GM18858 (cell line): ENCODE measurements around the gene GDPD4.

Experiments
- ATAC-seq: cut with Tn5 transposase; IDR thresholded peaks from one replicate; pipeline ENCODE4 v1.9.1; 2021; ENCODE audit not compliant: unreplicated experiment

The GDPD4 gene

GRCh38 chr11:77249427-77249826, 52.1 kb downstream of the GDPD4 start:
- ATAC-seq: no peak

DNA sequence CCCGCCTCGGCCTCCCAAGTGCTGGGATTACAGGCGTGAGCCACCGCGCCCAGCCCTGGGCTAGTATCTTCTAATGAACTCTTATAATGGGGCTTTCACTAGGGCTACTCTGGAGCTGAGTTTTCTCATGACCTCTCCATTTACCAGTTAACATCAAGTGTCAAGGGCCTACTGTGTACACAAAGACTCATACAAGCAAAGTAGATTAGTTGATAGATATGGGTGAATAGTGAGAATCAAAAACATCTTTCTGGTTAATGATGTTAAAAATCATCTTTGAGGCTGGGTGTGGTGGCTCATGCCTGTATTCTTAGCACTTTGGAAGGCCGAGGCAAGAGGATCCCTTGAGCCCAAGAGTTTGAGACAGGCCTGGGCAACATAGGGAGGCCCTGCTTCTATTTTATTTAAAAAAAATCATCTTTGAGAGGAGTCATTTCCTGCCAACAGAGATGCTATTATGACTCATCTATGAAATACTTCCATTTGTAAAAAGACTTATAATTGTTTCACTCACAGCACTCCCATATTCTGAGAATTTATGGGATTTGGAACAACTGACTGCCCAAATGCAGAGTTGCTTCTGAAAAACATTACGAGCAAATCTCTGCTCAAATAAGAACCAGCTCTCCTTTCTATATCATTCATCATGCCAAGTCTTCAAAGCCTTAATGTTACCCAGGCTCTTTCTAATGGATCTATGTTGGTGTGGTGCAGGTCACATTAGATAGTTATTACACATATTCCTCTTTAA, 57.0 kb downstream of the GDPD4 start:
- no peak for ATAC-seq

- ATAC-seq: no peak
Measured at GRCh38 chr11:77236901-77237300, 64.6 kb downstream of the GDPD4 start.

DNA sequence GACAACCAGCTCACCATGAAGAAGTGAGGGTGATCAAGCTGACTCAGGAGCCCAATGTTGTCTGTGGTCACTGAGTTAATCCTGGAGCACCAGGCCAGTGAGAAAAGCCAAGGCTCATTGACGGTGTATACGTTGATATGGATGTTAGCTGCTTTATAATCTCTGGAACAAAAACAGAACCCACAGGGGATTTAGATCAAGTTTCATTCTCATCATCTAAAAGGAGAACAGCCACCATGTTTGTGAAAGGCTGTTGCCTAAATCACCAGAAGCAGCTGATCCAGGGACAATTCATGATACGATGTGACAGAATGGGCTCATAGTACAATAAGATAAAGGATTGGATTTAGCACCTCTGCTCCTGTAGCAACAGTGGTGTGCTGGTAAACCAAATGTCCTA, 68.5 kb downstream of the GDPD4 start:
- no peak for ATAC-seq

GRCh38 chr11:77232242-77232641, 69.2 kb downstream of the GDPD4 start:
- ATAC-seq: no peak

GRCh38 chr11:77231800-77232199, 69.7 kb downstream of the GDPD4 start:
- ATAC-seq: no peak

GRCh38 chr11:77230878-77231605, 70.4 kb downstream of the GDPD4 start:
- ATAC-seq: no peak

DNA sequence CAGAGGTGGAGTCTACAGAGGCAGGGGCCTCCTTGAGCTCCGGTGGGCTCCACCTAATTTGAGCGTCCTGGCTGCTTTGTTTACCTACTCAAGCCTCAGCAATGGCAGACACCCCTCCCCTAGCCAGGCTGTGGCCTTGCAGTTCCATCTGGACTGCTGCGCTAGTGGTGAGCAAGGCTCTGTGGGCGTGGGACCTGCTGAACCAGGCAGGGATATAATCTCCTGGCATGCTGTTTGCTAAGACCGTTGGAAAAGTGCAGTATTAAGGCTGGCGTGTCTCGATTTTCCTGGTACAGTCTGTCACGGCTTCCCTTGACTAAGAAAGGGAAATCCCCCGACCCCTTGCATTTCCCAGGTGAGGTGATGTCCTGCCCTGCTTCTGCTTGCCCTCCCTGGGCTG, 77.7 kb downstream of the GDPD4 start:
- ATAC-seq: no peak

DNA sequence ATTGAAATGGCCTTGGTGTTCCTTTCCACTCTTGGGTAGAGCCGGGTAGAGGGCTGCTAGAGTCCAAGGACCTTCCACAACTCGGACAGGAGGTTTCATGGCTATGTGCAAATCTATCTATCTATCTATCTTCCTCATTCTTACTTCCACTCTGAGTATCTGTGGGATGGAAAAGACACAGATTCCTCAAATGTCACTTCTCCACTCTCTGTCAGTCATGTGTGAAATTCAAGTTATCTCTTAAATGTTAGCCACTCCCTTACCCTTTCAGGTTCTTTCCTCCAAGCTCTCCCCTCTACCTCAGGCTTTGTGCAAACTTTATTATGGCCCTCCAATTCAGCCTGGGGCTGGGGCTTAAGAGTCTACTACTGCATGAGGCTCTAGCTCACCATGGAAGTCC, 84.3 kb downstream of the GDPD4 start:
- no peak for ATAC-seq

GRCh38 chr11:77215106-77215505, 86.4 kb downstream of the GDPD4 start:
- ATAC-seq: no peak

GRCh38 chr11:77214557-77214956, 86.9 kb downstream of the GDPD4 start:
- ATAC-seq: no peak

GRCh38 chr11:77213589-77214428, 87.7 kb downstream of the GDPD4 start:
- ATAC-seq: no peak

DNA sequence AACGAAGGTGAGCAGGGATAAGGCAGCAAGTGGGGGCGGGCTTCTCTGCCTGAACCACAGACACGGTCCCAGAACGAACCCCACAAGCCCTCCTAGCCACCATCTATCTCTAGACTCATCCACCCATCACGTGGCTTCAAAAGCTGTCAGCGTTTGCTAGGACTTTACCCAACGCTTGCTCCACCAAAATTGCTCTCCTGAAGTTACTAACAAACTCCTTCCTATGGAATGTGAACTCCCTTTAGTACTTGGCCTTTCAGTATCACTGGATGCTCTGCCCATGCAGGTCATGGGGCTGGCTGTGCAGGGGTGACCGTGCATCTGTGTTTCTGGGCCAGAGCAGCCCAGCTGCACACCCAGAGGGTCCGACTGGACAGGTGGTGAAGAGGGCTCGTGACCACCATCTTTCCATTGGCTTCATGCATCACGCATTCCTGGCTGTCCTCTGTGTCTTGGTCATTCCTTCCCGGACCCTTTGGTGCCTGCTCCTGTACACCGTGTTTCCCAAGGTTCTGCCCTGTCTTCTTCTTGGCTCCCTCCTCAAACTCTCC, 88.4 kb downstream of the GDPD4 start:
- ATAC-seq: no peak

- ATAC-seq: no peak
Measured at GRCh38 chr11:77212314-77213007, 89.0 kb downstream of the GDPD4 start.

GRCh38 chr11:77211594-77212251, 89.8 kb downstream of the GDPD4 start:
- ATAC-seq: no peak

DNA sequence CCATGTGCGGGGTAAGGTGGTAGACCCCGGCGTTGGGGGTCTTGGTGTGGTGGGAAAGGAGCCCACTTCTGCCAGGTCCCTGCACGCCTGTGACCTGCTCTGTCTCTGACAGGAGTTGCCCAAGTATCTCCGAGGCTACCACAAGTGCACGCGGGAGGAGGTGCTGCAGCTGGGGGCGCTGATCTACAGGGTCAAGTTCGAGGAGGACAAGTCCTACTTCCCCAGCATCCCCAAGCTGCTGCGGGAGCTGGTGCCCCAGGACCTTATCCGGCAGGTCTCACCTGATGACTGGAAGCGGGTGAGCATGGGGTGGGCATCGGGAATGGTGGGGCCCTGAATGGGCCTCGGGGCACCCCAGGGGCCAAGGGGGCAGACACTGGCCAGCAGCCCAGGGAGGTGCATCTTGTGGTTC, 90.4 kb downstream of the GDPD4 start:
- no peak for ATAC-seq

- ATAC-seq: no peak
Measured at GRCh38 chr11:77209663-77210062, 91.8 kb downstream of the GDPD4 start.

GRCh38 chr11:77208535-77208934, 93.0 kb downstream of the GDPD4 start:
- ATAC-seq: no peak

- ATAC-seq: no peak
Measured at GRCh38 chr11:77207618-77208313, 93.7 kb downstream of the GDPD4 start.
